Stimulated activated CD4-positive, alpha-beta T cell treated with anti-CD3 and anti-CD28 coated beads, Interleukin-4, amount 100 ng/mL, for 48 hours (primary cell): ENCODE measurements around the gene STK26.
"Not testable (repeated sequence)": the region's sequence is repeated elsewhere in the genome, so short reads cannot be mapped to it uniquely, and the experiment has no call there.

ENCODE experiments used
- DNase-seq, 2 donors: peaks; one replicate each; pipeline ENCODE4 v3.0.0-alpha.2; 2020; ENCODE audit warnings: low read depth in 2 of 2

Gene STK26

DNA sequence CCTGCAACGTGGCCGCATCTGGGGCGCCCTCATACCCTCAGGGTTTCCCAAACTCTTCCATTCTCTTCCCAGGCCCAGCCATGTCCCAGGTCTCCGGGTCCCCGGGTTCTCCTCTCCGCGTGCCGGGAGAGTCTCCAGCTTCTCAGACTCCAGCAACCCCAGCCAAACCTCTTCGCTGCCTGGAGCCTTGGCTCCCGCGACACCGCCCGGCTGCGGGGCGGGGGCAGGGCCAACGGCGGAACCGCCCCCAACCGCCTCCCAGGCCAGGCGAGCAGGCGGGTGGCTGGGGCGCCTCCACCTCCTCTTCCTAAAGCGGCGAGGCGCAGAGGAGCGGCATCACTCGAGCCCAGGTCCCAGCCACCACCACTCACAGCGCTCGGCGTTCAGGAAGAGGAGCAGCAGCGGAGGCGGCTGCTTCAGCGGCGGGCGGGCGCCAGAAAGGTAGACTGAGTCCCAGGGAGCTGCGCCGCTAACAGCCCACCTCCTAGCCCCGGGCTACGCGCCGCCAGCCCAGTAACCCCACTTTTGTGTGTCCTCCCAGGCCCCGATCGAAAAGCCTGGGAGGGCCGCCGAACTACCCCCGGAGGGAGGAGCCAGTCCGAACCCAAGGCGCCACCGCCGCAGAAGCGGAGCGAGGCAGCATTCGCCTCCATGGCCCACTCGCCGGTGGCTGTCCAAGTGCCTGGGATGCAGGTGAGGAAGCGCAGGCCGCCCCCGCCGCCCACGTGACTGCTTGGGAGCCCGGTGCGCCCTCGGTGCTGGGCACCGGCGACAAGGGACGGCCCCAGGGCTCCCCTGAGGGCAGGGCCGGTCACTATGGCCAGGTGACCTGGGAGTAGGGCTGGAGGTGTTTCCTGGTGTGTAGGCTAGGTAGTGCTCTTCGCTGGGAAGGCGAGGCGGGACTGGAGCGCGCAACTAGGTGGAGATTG is at the start of gene STK26:
STK26 (plus strand) TSS at position 336 of the 929 bp plus-strand sequence; CDS start at position 652, 316 bp downstream.
- DNase-seq, result peak; percentile 57 to 65

DNA sequence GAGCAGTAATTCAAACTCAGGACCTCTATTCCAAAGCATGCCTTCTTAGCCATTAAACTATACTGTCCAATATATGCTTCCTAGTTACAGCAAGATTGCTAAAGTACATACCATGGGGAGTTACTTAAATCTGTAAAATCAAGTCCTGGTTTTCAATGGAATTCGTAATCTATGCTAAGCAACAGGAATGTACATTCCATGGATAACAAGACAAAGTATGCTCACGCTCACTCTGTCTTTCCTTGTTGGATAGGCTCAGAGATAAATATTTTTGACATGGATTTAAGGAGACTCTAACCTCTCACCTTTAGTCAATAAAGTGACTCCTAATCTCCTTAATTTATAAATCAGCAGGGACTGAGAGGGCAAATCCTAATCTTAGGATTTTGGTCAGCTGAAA is 47.3 kb upstream of the STK26 start:
- no peak for DNase-seq

DNA sequence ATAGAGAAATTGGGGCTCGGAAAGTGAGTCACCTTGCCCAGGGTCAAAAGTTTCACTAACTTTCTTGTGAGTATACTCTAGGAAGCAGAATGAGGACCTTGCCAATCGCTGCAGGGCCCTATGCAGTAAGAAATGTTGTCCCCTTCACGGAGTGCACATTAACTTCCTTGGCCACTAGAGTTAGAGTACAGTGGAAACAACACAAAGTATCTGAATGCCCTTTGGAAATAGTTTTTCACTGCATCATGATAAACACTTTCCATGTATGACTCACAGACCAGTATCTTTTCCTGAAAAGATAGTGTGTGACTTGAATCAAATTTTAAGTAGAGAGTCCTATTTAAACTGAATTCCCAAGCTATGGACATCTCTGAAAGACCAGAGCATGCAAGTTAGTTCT is 45.5 kb upstream of the STK26 start:
- DNase-seq, result no peak

DNA sequence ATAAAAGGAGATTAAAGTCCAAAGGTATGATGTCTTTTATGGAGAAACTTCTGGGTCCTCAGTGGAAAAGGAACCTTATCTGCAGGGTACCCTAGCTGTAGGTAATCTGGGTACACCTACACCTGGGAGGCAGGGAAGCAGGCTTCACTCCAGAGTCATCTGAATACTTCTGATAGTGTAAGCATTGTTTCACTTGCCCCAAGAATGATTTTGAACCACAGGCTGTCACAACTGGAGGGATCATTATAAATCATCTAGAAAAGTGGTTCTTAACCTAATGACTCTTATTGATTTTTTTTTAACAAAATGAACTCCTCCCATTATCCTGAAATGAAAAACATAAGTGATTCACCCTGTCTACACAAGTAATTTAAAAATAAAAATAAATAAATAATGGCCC is 44.0 kb upstream of the STK26 start:
- DNase-seq, result no peak

DNA sequence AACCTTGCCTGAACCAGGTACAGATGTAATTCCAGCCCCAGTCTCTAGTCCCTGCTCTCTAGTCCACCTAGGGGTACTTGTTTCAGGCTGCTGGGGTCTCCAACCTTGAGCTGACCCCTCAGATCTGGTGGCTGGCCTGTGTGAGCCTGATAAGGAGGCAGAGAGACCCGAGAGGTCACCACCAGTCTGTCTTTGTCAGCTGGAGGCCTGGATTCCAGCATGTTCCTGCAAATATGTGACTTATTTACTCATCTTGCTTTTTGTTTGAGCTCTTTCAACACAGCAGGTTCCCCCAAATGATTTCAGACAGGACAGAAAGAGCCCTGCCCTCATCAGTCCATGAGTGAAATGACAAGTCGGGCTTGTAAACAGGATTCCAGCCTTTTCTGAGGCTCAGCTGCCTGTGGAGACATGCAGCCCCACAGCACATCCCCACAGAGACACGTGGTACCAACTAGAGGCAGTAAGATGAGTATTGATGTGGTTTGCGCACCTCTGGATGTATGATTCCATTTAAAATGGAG is 37.5 kb upstream of the STK26 start:
- peak in 1 of 2 donors; percentile 3 for DNase-seq

DNA sequence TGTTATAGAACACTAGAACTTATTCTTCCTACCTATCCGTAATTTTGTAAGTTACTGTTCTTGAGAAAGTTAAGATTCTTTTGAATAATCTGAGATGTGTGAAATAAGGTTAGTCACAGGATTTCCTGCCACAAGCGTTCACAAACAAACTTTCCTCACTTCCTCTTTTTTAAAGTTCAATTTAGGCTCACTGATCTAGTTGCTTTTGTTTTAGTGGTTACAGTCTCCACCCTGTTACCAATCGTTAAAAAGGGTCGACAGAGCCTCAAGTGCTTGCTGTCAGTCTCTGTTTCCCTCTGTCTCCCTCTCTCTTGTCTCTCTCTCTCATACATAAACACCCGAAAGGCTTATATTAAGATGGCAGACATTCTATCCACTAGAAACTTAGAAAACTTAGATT is 35.9 kb upstream of the STK26 start:
- DNase-seq, result no peak

DNA sequence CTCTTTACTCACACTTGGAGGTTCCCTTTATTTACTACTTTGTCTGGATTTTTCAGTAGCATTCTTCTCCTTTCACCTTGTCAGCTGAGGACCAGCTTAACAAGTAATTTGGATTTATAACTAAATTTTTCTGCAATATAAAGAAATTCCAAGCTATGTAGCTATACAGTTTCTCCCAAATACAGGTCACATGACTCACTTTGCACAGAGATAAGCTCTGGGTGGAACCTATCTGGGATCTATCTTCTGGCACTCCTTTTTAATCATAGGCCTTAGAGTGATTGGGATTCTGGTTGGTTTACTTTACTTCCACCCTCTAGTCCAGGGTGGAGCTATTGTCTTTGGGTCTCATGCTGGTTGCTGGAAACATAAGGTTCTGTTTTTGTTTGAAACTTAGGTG is 34.9 kb upstream of the STK26 start:
- DNase-seq, result no peak

DNA sequence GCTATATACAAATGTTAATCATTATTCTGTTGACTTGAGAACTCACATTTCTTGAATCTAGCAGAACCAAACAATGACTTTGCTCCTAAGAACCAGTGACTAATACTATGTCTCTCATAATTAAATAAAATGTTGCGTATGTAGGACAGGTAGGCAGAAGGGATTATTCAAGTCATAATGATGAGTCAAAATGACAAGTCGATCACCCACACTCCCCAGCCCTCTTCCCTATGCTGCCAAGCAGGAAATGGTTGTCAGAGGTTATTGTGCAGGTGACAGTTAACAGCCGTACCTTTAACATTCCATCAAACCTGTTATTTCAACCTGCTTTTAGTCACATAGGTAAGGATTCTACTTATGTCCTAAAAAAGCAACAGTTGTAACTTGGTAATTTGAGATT is 22.0 kb upstream of the STK26 start:
- no peak for DNase-seq

DNA sequence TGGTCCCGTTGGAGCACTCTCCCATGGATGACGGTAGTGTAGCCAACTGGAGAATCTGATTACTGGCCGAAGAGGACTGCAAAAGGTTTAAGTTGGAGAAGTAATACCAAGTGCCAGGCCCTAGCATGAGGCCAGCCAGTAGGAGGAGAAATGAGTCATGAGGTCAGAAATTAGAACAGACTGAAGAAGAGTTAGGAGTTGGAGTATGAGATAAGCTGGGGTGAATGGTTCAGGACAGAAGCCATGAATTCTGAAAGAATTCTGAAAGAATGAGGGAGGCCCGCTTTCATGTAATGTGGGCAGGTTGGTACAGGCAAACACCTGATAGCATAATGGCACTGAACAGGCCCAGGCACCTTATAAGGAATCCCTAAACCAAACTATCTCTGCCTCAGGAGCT is 18.4 kb upstream of the STK26 start:
- DNase-seq, result no peak

DNA sequence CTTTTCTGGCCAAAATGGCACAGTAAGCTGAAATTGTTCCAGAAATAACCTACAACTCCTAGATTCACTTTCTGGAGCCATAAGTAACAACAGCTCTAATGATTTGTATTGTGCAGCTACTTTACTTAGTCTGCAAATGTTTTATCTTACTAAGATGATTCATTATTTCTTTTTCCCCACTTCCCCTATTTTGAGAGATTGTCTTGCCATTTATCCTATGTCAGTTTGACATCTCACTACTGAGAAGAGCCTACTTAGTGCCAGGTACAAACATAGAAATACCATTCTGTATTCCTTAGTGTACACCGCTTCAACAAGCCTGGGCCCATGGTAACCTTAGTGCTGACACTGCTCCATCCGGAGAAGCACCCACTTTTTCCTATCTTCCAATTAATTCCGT is 13.8 kb upstream of the STK26 start:
- DNase-seq, result no peak

DNA sequence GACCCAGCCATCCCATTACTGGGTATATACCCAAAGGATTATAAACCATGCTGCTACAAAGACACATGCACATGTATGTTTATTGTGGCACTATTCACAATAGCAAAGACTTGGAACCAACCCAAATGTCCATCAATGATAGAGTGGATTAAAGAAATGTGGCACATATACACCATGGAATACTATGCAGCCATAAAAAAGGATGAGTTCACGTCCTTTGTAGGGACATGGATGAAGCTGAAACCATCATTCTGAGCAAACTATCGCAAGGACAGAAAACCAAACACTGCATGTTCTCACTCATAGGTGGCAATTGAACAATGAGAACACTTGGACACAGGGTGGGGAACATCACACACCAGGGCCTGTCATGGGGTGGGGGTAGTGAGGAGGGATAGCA is 12.9 kb upstream of the STK26 start:
- DNase-seq, result not testable (repeated sequence)

DNA sequence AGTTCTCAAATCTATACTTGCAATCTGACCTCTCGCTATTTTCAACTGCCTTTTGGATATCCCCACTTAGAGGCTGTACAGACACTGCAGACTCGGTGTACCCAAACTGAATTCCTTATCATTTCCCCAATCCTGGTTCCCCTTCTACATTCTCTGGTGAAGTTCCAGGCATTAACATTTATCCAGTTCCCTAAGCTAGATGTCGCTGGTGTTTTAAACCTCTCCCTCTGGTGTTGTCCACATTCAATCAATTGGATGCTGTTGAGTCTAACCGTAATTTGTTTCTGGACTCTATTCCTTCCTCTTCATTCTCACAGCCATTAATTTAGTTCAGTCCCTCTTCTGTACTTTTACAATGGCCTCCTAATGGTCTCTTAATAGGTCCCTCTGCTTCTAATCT is 7.2 kb upstream of the STK26 start:
- DNase-seq, result no peak

DNA sequence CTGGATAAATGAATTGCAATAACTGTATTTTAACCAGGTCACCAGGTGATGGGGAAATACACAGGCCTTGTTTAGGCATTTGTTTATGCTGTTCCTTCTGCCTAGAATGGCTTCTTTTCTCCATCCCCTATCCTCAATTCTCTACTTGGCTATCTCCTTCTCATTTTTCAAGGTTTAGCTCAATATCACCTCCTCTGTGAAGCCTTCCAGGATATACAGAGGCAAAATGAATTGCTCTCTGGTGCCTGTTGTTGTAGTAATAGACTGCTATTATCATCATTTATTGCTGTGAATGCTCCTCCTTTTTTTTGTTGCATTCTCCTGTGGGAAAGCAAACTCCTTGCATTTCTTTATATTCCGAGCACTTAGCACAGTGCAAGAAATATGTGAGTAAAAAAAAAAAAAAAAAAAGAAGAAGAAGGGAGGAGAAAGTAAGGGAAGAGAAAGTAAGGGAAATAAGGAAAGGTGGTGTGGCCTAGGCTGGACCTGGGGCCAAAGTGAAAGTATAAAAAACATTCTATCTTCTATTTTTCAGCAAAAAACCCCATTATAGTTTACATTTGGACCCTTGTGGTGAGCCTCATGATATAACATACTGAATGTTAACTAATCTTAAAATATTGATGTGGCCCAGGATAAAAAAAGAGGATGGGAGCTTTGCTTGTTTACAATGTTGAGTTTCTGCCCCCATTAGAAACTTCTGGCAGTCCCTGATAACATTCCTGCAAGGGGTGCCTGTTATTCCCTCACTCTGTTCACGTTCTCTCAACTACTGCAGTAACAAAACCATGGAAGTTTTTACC is 6.3 kb upstream of the STK26 start:
- no peak for DNase-seq

DNA sequence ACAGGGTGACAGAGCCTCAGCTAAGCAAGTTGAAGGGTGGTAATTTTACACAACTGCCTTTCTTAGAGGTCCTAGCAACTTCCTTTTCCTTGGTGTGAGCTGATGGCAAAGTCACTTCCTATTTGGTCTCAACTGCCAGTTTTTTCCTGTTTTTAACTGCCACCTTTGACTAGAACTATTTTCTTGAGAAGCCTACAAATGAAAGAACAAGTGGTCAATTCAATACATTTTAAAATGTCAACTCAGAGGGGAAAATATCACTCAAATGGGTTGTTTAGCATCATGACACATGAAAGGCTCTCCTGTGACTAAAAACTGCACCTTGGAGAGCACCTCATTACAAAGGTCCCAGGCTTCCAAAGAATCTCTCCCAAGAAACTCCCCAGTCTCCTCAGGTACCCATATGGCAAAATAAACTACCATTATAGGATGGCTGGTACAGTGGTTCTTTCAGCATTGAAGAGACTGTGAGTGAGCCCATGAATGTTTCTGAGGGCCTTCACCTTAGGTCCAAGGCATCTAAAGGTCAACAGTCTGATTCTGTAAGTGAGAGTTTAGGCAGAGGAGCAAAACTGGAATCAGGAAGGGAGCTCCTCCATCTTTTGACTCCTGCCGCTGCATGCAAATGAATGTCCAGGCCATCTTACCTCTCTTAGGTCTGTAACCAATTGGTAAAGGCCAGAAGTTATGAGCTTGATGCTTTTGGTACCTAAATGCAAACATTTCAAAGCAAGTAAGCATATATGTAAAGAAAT is 5.5 kb upstream of the STK26 start:
- DNase-seq, result no peak

DNA sequence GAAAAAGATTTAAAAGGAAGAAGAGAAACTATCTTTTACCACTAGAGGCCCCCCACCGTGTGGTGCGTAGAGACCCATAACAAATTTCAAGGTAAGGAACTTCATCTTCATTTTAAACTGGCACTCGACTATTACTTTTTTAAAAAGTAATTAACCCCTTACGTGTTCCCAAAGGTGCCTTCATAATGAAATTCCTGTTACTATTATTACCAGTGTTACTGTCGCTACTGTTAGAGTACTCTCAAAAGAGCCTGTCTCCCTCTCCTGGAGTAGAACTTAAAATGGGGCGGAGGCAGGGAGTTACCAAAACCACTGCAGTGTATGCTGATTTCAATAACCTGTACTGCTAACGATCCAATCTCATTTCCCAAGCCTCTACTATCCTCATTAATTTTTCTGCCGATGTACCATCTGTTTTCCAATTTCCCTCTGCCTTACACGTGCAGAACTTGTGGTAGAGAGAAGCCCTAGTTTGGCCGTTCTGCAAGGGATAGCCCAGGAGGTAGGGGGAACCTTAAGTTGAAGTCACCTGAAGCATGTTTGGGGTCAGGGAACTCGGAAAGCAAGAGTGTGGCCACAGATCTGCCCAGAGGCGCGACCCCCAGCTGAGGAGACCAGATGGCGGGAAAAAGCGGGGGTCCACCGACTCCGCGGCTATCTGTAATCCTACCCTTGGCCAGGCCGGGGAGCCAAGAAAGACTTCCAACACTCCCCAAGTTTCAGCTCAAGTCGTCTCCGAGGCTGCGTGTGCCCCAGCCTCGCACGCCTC is 720 bp upstream of the STK26 start:
- DNase-seq, result no peak

DNA sequence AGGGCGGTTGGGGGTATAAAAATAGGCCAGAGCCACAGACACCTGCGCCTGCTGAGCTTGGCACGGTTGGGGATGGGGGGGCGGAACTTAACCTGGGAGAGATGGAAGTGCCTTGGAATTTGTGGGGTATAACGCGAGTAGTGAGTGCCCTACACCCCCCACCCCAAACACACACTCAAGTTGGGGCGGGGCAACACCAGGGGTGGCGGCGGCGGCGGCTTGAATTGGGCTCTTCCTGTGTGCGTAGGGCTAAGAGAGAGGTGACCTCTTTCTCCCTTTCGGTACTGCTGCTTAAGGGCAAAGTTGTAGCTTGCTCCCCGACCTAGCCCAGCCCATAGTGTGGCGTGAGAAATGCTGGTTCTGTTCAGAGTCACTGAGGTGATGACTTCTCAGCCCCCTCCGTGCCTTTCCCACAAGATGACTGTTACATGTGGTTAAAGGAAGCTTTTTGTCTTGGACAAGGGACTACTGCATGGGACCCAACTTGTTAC is 839 bp downstream of the STK26 start:
- peak; percentile 42 to 50 for DNase-seq

DNA sequence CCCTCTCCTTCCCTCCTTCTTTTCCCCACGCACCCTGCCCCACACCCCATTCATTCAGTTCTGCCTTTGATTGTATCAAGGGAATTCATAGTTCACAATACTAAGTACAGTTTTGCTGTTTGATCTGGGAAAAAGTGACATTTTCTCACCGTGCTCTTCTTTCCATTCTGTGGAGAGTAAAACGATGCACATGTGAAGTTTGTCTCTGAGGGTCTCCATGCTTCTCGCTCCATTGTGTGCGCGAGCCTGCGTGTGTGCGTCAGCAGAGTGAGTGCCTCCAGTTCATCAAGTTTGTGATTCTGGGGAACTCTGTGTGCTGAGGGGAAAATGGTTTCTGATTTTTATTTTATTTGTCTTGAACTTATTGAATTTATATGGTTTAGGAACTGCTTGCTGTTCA is 1.9 kb downstream of the STK26 start:
- DNase-seq, result no peak

DNA sequence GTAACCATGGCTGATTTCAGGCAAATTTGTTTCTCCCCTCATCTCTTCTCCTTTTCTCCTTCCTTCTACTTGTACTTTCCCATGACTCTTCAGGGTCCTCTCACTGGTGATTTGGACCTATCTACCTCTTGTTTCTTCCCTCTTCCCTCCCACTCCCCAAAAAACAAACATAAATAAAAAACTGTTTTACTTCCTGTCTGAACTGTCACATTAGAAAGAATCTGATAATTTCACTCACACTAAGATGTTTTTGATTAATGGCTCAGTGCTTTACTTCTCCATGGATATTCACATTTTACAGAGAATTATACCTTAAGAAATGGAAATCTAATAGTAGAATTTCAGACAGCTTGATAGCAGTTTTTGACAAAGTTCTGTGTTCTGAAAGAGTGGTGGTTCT is 7.2 kb downstream of the STK26 start:
- no peak for DNase-seq

DNA sequence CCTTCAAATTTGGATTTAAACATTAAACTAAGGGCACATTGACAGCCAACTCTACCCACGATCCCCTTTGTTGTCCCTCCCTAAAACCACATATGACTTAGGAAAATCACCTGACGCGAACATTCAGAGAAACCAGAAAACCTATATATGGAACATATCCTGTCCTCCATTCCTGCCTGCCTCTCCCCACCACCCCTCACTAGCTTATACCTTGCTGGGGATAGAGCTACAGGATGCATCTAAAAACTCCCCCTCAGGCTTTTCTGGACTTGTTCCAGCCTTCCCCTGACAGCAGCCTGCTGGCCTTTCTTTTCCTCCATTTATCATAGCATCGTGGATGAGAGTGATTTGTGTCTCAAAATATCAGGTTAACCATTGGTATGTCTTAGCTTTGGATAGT is 8.8 kb downstream of the STK26 start:
- DNase-seq, result no peak

DNA sequence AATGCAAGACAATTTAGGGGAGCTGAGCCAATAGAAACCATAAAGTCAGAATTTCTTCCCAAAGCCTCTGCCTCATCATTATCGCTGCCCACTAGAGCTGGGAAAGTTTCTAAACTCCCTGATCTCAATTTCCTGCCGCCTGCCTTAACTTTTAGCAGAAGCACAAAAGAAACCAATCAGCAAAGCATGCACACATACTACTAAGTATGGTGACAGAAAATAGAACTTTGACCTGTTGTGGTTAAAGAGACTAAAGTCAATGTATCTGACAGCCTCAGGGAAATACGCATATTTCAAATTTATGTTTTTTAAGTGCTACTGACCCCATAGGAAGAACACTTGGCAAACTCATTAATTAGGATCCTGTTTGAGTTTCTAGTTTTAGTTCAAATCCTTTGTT is 10.1 kb downstream of the STK26 start:
- DNase-seq, result no peak

DNA sequence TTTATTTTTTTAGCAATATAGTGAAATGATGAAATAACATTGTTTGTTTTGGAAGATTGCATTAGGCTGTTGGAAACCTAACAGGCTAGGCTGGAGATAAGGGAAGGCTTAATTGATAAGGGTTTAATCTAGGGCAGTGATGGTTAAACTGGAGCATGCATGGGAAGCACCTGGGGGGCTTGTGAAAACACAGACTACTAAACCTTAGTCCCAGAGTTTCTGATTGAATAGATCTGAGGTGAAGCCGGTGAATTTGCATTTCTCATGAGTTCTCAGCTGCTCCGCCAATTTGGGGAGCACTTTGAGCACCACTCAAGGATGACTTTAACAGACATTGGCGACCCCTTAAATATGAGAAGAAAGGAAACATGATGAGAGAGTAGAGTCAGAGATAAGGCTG is 11.5 kb downstream of the STK26 start:
- DNase-seq, result no peak
